K562 (cell line): ENCODE data around the gene NABP1. TPM values are rescaled to one million over a fixed set of nuclear protein-coding genes. Genes with fewer than 3 reads are reported as not detected.

Source experiments
- AFF1 ChIP-seq, 2 experiments: fragments of 450-650 bp; IDR thresholded peaks; 2 replicates each; pipeline ENCODE4 v1.6.1; 2018; ENCODE audit warnings: mild to moderate bottlenecking in 2 of 2, low read depth in 1 of 2; ENCODE audit not compliant: partially characterized antibody in 2 of 2
- BRF2 ChIP-seq: IDR thresholded peaks from 3 replicates; pipeline ENCODE4 v1.6.1; 2011; ENCODE audit warnings: borderline replicate concordance, mild to moderate bottlenecking; ENCODE audit not compliant: insufficient read length, insufficient read depth
- CBX2 ChIP-seq: fragments of 200-600 bp; sonication (generic); IDR thresholded peaks from one replicate; pipeline ENCODE4 v1.6.1; 2012; ENCODE audit warnings: mild to moderate bottlenecking, low read length, inconsistent platforms; ENCODE audit not compliant: insufficient read depth, poor library complexity, severe bottlenecking
- E2F1 ChIP-seq: sonication (generic); formaldehyde crosslinking; IDR thresholded peaks from 2 replicates; pipeline ENCODE4 v1.8.1; 2023; ENCODE audit warnings: mild to moderate bottlenecking, missing genetic modification reagents, moderate library complexity
- ELK3 ChIP-seq: fragments of 450-650 bp; formaldehyde crosslinking; IDR thresholded peaks from 2 replicates; pipeline ENCODE4 v1.4.0; 2020; ENCODE audit warnings: mild to moderate bottlenecking
- EP300 ChIP-seq: IDR thresholded peaks from 2 replicates; pipeline ENCODE4 v1.6.1; 2012; ENCODE audit warnings: low read length, improper control_type of control experiment
- FOXO4 ChIP-seq: fragments of 450-650 bp; formaldehyde crosslinking; IDR thresholded peaks from 2 replicates; pipeline ENCODE4 v1.4.0; 2020; ENCODE audit warnings: mild to moderate bottlenecking, moderate library complexity
- IRF1 ChIP-seq: sonication (generic); formaldehyde crosslinking; IDR thresholded peaks from 2 replicates; pipeline ENCODE4 v1.8.0; 2022; ENCODE audit warnings: missing genetic modification reagents, mild to moderate bottlenecking, borderline replicate concordance
- MTA1 ChIP-seq: fragments of 450-650 bp; IDR thresholded peaks from 2 replicates; pipeline ENCODE4 v1.6.1; 2017; ENCODE audit warnings: borderline replicate concordance
- NFIC ChIP-seq: fragments of 450-650 bp; IDR thresholded peaks from 2 replicates; pipeline ENCODE4 v1.6.1; 2017; ENCODE audit warnings: mild to moderate bottlenecking, inconsistent platforms
- RBM14 ChIP-seq: fragments of 200-400 bp; formaldehyde crosslinking; IDR thresholded peaks from 2 replicates; pipeline ENCODE4 v1.6.1; 2018; ENCODE audit warnings: low read depth, mild to moderate bottlenecking, low read length, moderate library complexity, borderline replicate concordance; ENCODE audit not compliant: insufficient read depth
- SMARCA4 ChIP-seq: fragments of 450-650 bp; IDR thresholded peaks from 2 replicates; pipeline ENCODE4 v1.6.1; 2016
- SMC3 ChIP-seq: conservative IDR thresholded peaks from 2 replicates; pipeline ENCODE4 v1.6.1; 2011; ENCODE audit warnings: low read depth, low read length, improper control_type of control experiment; ENCODE audit not compliant: insufficient read depth
- TAF1 ChIP-seq: IDR thresholded peaks from 2 replicates; pipeline ENCODE4 v1.6.1; 2011; ENCODE audit warnings: mild to moderate bottlenecking, low read length, moderate library complexity; ENCODE audit not compliant: insufficient read depth, control insufficient read depth, severe bottlenecking; ENCODE audit errors: extremely low read depth
- ZBTB7A ChIP-seq: IDR thresholded peaks from 2 replicates; pipeline ENCODE4 v1.6.1; 2011; ENCODE audit warnings: low read depth, mild to moderate bottlenecking, low read length, moderate library complexity, borderline replicate concordance; ENCODE audit not compliant: control insufficient read depth
- ZNF239 ChIP-seq: fragments of 250-450 bp; sonication (Bioruptor Pico); IDR thresholded peaks from 2 replicates; pipeline ENCODE4 v1.4.0; 2020; ENCODE audit warnings: mild to moderate bottlenecking
- polyA plus RNA-seq, 8 experiments: library from polyadenylated mRNA; depleted of rRNA in 4 of 8; stranded (reverse) in 5 of 8; unstranded in 3 of 8; fragments of >200 nt; fragmentation: Nextera tagmentation in 2 of 8; fragmentation: Illumina TruSeq in 1 of 8; extraction: Ambion mirVana in 2 of 8; extraction: Trizol in 1 of 8; gene quantifications; 2 replicates each; pipeline versions ENCODE4 v1.2.1 to v1.2.3, GENCODE V29; 2011 to 2014; ENCODE audit warnings: inconsistent platforms in 1 of 8, missing spikeins in 1 of 8
- total RNA-seq, 7 experiments: library from RNA; depleted of rRNA in 6 of 7; stranded (reverse); fragments of >200 nt in 6 of 7; fragmentation: Illumina TruSeq in 2 of 7; extraction: Trizol in 2 of 7; gene quantifications; 2 replicates each; pipeline versions ENCODE4 v1.2.1 to v1.2.3, GENCODE V29; 2011 to 2021; ENCODE audit warnings: low replicate concordance in 1 of 7

The NABP1 gene
- total and polyA plus RNA-seq, 9 of the 15 experiments (the other 6 are each of a cell fraction or from before 2014, with no cell fraction given), result 12.8 to 44.0 (median 20.2) TPM

- TF ChIP-seq AFF1 (IDR thresholded peaks at IDR 0.05; ENCODE audit: low read depth in 1 of 2, partially characterized antibody in 2 of 2) (peak in 1 of 2 experiments; percentile 59), EP300 (no peak), NFIC (peak; percentile 31; the same call in 1 of the 2 replicates), TAF1 (peak; percentile 99), ELK3 (no peak), SMARCA4 (peak; percentile 31; the same call in 1 of the 2 replicates), MTA1 (no peak), IRF1 (CRISPR knock-in tag) (peak; percentile 44; the same call in 1 of the 2 replicates), FOXO4 (CRISPR knock-in tag) (no peak), E2F1 (CRISPR knock-in tag) (peak; percentile 77), RBM14 (no peak), SMC3 (no peak), BRF2 (no peak), CBX2 (no peak), ZBTB7A (peak; percentile 92), ZNF239 (CRISPR knock-in tag) (no peak)
These were observed at the start of gene NABP1 (continued) for GRCh38 chr2:191677646-191678436.
